HG03571 (cell line): Measurements from ENCODE around the gene USP5.
A peak's percentile ranks its signal among the peaks of the same experiment; 100 is the strongest.

Source experiments
- ATAC-seq: cut with Tn5 transposase; IDR thresholded peaks from one replicate; pipeline ENCODE4 v1.9.1; 2021; ENCODE audit not compliant: unreplicated experiment

USP5 gene

DNA sequence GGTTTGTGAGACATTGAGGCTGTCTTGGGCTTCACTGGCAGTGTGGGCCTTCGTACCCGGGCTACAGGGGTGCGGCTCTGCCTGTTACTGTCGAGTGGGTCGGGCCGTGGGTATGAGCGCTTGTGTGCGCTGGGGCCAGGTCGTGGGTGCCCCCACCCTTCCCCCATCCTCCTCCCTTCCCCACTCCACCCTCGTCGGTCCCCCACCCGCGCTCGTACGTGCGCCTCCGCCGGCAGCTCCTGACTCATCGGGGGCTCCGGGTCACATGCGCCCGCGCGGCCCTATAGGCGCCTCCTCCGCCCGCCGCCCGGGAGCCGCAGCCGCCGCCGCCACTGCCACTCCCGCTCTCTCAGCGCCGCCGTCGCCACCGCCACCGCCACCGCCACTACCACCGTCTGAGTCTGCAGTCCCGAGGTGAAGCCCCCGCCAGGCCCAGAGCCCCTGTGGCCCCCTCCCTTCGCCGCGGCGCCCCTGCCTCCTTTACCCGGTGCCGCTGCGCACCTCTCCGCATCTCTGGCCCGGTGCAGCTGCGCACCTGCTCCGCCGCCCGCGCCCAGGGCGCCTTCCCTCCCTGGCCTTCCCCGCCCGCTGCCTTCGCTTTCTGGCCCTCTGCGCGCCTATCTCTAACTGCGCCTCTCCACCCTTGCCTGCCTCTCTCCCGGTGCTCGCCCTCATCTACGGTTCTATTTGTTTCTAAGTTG is 62.4 kb downstream of the USP5 start, which contains the start of gene ENO2:
ENO2 (plus strand) TSS at position 335 of the 701 bp plus-strand sequence. CDS start 1,253 bp downstream, outside the sequence.
- ATAC-seq: peak; percentile 55

- no peak for ATAC-seq
Observed at GRCh38 chr12:6914947-6915788, 63.2 kb downstream of the USP5 start.

GRCh38 chr12:6915789-6916285 is 63.9 kb downstream of the USP5 start:
- ATAC-seq: no peak
